OCI-LY3 (cell line): Measurements from ENCODE around the gene ZACN.

ENCODE experiments used
- H2AFZ ChIP-seq: fragments of 200-600, 300-600 bp; shearing (Covaris generic); 2 replicates; pipeline ENCODE4 v1.6.0; 2014; ENCODE audit warnings: antibody characterized with exemption, low read depth, low read length
- H3K27ac ChIP-seq: fragments of 200-600, 300-600 bp; sonication (generic); 2 replicates; pipeline ENCODE4 v1.5.1; 2014; ENCODE audit warnings: mild to moderate bottlenecking, low read length, moderate library complexity, mixed read lengths
- H3K27me3 ChIP-seq: fragments of 200-600, 300-600 bp; sonication (generic); 2 replicates; pipeline ENCODE4 v1.6.1; 2014; ENCODE audit warnings: low read depth, low read length, mixed read lengths
- H3K36me3 ChIP-seq: fragments of 200-600, 300-600 bp; sonication (generic); replicated peaks from 2 replicates; pipeline ENCODE3; 2014; ENCODE audit warnings: low read depth, low read length, mixed read lengths
- H3K4me1 ChIP-seq: fragments of 300-600, 200-600 bp; sonication (generic); 2 replicates; pipeline ENCODE4 v1.6.1; 2014; ENCODE audit warnings: low read length, mixed read lengths
- H3K4me2 ChIP-seq: fragments of 200-600, 300-600 bp; sonication (generic); 2 replicates; pipeline ENCODE4 v1.6.1; 2014; ENCODE audit warnings: low read length, mixed read lengths
- H3K4me3 ChIP-seq: fragments of 300-600, 200-600 bp; sonication (generic); 2 replicates; pipeline ENCODE4 v1.5.1; 2014; ENCODE audit warnings: antibody characterized with exemption, mild to moderate bottlenecking, low read length, moderate library complexity
- H3K79me2 ChIP-seq: fragments of 300-600, 200-600 bp; shearing (Covaris generic); 2 replicates; pipeline ENCODE4 v1.6.1; 2014; ENCODE audit warnings: mild to moderate bottlenecking, low read length, mixed read lengths
- H3K9ac ChIP-seq: fragments of 300-600, 200-600 bp; shearing (Covaris generic); 2 replicates; pipeline ENCODE4 v1.6.0; 2014; ENCODE audit warnings: mild to moderate bottlenecking, low read length, moderate library complexity
- H3K9me3 ChIP-seq: fragments of 200-600, 300-600 bp; shearing (Covaris generic); 2 replicates; pipeline ENCODE4 v1.6.1; 2014; ENCODE audit warnings: low read length, mixed read lengths; ENCODE audit not compliant: insufficient read depth
- H4K20me1 ChIP-seq: fragments of 200-600, 300-600 bp; sonication (generic); 2 replicates; pipeline ENCODE4 v1.6.1; 2016; ENCODE audit warnings: low read length, mixed read lengths; ENCODE audit not compliant: insufficient read depth
- CTCF ChIP-seq: fragments of 200-600, 300-600 bp; sonication (generic); IDR thresholded peaks from 2 replicates; pipeline ENCODE4 v1.5.1; 2014; ENCODE audit warnings: antibody characterized with exemption, low read length, low read depth
- EZH2phosphoT487 ChIP-seq: fragments of 200-600 bp; shearing (Covaris generic); IDR thresholded peaks from 2 replicates; pipeline ENCODE4 v1.6.1; 2018; ENCODE audit warnings: antibody characterized with exemption, mixed run types, low read depth

Gene ZACN

GRCh38 chr17:76082326-76083251 lies 3.6 kb downstream of the ZACN start:
- Histone ChIP-seq H3K36me3 (peaks cover 10% of the 10 kb centered on the region), H3K27ac (no peak overlapping the region)

GRCh38 chr17:76083536-76084182 lies 4.7 kb downstream of the ZACN start:
- Histone ChIP-seq H3K4me3 (no peak overlapping the region), H2AFZ (no peak overlapping the region), H3K4me1 (no peaks in the 10 kb centered on the region), H3K27ac (no peak overlapping the region), H3K27me3 (peaks cover 8% of the 10 kb centered on the region), H3K36me3 (peaks cover 10% of the 10 kb centered on the region), H3K79me2 (no peaks in the 10 kb centered on the region), H3K4me2 (no peak overlapping the region), H3K9me3 (no peaks in the 10 kb centered on the region), H3K9ac (no peak overlapping the region), H4K20me1 (no peaks in the 10 kb centered on the region)
- TF ChIP-seq EZH2phosphoT487 (no peak), CTCF (no peak)

More at GRCh38 chr17:76082326-76083251, 3.6 kb downstream of the ZACN start:
- Histone ChIP-seq H3K4me3 (no peak overlapping the region), H3K27me3 (peaks cover 11% of the 10 kb centered on the region), H3K9ac (no peak overlapping the region), H3K4me1 (no peaks in the 10 kb centered on the region), H3K9me3 (no peaks in the 10 kb centered on the region), H3K79me2 (no peaks in the 10 kb centered on the region), H3K4me2 (no peak overlapping the region), H2AFZ (no peak overlapping the region), H4K20me1 (no peaks in the 10 kb centered on the region)
- TF ChIP-seq CTCF (no peak), EZH2phosphoT487 (no peak)

GRCh38 chr17:76085066-76085730 lies 6.2 kb downstream of the ZACN start:
- H3K9me3 ChIP-seq, result no peaks in the 10 kb centered on the region
- no peaks in the 10 kb centered on the region for H3K4me1 ChIP-seq
- no peaks in the 10 kb centered on the region for H3K27me3 ChIP-seq
- peaks cover 17% of the 10 kb centered on the region for H3K36me3 ChIP-seq
- no peak overlapping the region for H3K9ac ChIP-seq
- H3K27ac ChIP-seq, result no peak overlapping the region
- TF ChIP-seq EZH2phosphoT487 (no peak), CTCF (no peak)
- H2AFZ ChIP-seq, result no peak overlapping the region
- H3K79me2 ChIP-seq, result no peaks in the 10 kb centered on the region
- H4K20me1 ChIP-seq, result no peaks in the 10 kb centered on the region
- H3K4me2 ChIP-seq, result no peak overlapping the region
- no peak overlapping the region for H3K4me3 ChIP-seq
